Loucy (cell line): ENCODE results near the gene GMEB2.

Source experiments
- H2AFZ ChIP-seq: fragments of 200-600 bp; sonication (generic); 2 replicates; pipeline ENCODE4 v1.6.0; 2016; ENCODE audit warnings: antibody characterized with exemption, mild to moderate bottlenecking, low read length, moderate library complexity
- H3F3A ChIP-seq: fragments of 200-600 bp; 2 replicates; pipeline ENCODE4 v1.6.0; 2016; ENCODE audit warnings: antibody characterized with exemption, low read depth, mild to moderate bottlenecking
- H3K27me3 ChIP-seq: fragments of 200-600 bp; sonication (generic); 2 replicates; pipeline ENCODE4 v1.6.1; 2014; ENCODE audit warnings: low read length, mild to moderate bottlenecking; ENCODE audit not compliant: insufficient read depth, poor library complexity, severe bottlenecking
- H3K36me3 ChIP-seq: fragments of 200-600 bp; sonication (generic); 2 replicates; pipeline ENCODE4 v1.6.1; 2016; ENCODE audit warnings: low read length; ENCODE audit not compliant: insufficient read depth
- H3K4me1 ChIP-seq: fragments of 200-600 bp; sonication (generic); 2 replicates; pipeline ENCODE4 v1.5.1; 2014; ENCODE audit warnings: low read length, mild to moderate bottlenecking; ENCODE audit not compliant: insufficient read depth, poor library complexity, severe bottlenecking
- H3K4me2 ChIP-seq: fragments of 200-600 bp; sonication (generic); 2 replicates; pipeline ENCODE4 v1.6.0; 2014; ENCODE audit warnings: antibody characterized with exemption, low read length, low read depth, mild to moderate bottlenecking; ENCODE audit not compliant: poor library complexity, severe bottlenecking
- H3K4me3 ChIP-seq: fragments of 200-600 bp; sonication (generic); 2 replicates; pipeline ENCODE4 v1.5.1; 2014; ENCODE audit warnings: low read length, mild to moderate bottlenecking, mixed read lengths; ENCODE audit not compliant: poor library complexity, severe bottlenecking
- H3K79me2 ChIP-seq: fragments of 200-600 bp; sonication (generic); 2 replicates; pipeline ENCODE4 v1.6.1; 2014; ENCODE audit warnings: low read length; ENCODE audit not compliant: insufficient read depth
- H3K9ac ChIP-seq: fragments of 200-600 bp; sonication (generic); 2 replicates; pipeline ENCODE4 v1.6.0; 2014; ENCODE audit warnings: mild to moderate bottlenecking, low read depth, low read length, moderate library complexity; ENCODE audit not compliant: poor library complexity, severe bottlenecking
- H3K9me2 ChIP-seq: fragments of 200-600 bp; sonication (generic); replicated peaks from 2 replicates; pipeline ENCODE4 v1.6.1; 2016; ENCODE audit warnings: low read depth, low read length, mixed read lengths
- H3K9me3 ChIP-seq: fragments of 200-600 bp; sonication (generic); 2 replicates; pipeline ENCODE4 v1.6.1; 2014; ENCODE audit warnings: mild to moderate bottlenecking, antibody characterized with exemption, low read length, low read depth; ENCODE audit not compliant: insufficient read depth
- H4K20me1 ChIP-seq: fragments of 200-600 bp; sonication (generic); 2 replicates; pipeline ENCODE4 v1.6.0; 2014; ENCODE audit warnings: antibody characterized with exemption, low read length, mild to moderate bottlenecking; ENCODE audit not compliant: insufficient read depth, poor library complexity, severe bottlenecking
- CTCF ChIP-seq: fragments of 200-600 bp; sonication (generic); conservative IDR thresholded peaks from 2 replicates; pipeline ENCODE4 v1.5.1; 2014; ENCODE audit warnings: mild to moderate bottlenecking, antibody characterized with exemption, low read length
- EZH2phosphoT487 ChIP-seq: fragments of 200-600 bp; IDR thresholded peaks from 2 replicates; pipeline ENCODE4 v1.6.1; 2018; ENCODE audit warnings: antibody characterized with exemption, mild to moderate bottlenecking, moderate library complexity, borderline replicate concordance

The GMEB2 gene

DNA sequence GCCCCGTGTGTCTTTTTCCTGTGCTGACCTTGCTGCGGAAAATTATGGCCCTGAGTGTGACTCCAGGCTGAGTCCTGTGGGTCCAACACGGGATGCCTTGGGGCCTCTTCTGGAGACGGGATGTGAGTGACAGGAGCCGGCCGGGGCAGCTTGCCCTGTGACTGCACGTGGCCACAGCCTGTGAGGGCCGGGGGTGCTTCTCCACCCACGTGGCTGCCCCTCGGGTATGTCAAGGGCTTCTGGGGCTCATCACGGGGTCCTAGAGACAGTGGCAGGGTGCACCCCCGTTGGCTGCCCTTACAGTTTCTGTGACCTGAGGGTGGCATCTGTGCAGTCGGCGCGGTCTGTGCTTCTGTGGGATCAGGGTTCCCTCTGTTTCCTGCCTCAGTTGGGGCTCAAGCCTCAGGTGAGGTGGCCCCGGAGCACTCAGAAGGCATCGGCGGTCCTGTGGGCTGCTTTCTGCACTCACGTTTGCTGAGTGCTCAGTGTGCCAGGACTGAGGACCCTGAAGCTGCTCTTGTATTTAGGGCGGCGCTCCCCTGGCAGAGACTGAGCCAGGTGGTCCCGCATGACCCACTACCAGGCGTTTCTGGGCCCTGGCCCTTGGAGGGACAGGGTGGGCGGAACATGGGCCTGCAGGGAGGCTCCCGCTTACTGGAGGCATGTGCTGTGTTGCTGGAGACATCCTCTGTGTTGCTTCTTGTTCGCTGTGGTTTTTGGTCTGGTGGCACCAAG is 36.6 kb upstream of the GMEB2 start:
- peaks cover 22% of the 10 kb centered on the region; the same call in 1 of the 2 replicates for H3K36me3 ChIP-seq
- no peaks in the 10 kb centered on the region for H3K9me2 ChIP-seq
- H3K27me3 ChIP-seq = no peaks in the 10 kb centered on the region
- H3F3A ChIP-seq = no peaks in the 10 kb centered on the region
- H3K79me2 ChIP-seq = peaks cover 26% of the 10 kb centered on the region
- peaks cover 8% of the 10 kb centered on the region for H4K20me1 ChIP-seq
- H3K4me1 ChIP-seq = peaks cover 9% of the 10 kb centered on the region
- no peak overlapping the region for H2AFZ ChIP-seq
- no peak overlapping the region for H3K4me3 ChIP-seq
- no peak overlapping the region for H3K4me2 ChIP-seq
- TF ChIP-seq EZH2phosphoT487 (no peak), CTCF (no peak)
- no peak overlapping the region for H3K9ac ChIP-seq
- H3K9me3 ChIP-seq = no peaks in the 10 kb centered on the region

- Histone ChIP-seq H4K20me1 (peaks cover 8% of the 10 kb centered on the region), H3K4me3 (no peak overlapping the region), H3K9ac (no peak overlapping the region), H3K4me1 (peaks cover 10% of the 10 kb centered on the region), H2AFZ (no peak overlapping the region), H3K36me3 (peaks cover 15% of the 10 kb centered on the region; the same call in 1 of the 2 replicates), H3F3A (no peaks in the 10 kb centered on the region), H3K79me2 (peaks cover 26% of the 10 kb centered on the region), H3K4me2 (no peak overlapping the region), H3K9me2 (no peaks in the 10 kb centered on the region), H3K9me3 (no peaks in the 10 kb centered on the region), H3K27me3 (no peaks in the 10 kb centered on the region)
- TF ChIP-seq EZH2phosphoT487 (no peak), CTCF (no peak)
These were observed 35.9 kb upstream of the GMEB2 start for GRCh38 chr20:63662813-63663189.

DNA sequence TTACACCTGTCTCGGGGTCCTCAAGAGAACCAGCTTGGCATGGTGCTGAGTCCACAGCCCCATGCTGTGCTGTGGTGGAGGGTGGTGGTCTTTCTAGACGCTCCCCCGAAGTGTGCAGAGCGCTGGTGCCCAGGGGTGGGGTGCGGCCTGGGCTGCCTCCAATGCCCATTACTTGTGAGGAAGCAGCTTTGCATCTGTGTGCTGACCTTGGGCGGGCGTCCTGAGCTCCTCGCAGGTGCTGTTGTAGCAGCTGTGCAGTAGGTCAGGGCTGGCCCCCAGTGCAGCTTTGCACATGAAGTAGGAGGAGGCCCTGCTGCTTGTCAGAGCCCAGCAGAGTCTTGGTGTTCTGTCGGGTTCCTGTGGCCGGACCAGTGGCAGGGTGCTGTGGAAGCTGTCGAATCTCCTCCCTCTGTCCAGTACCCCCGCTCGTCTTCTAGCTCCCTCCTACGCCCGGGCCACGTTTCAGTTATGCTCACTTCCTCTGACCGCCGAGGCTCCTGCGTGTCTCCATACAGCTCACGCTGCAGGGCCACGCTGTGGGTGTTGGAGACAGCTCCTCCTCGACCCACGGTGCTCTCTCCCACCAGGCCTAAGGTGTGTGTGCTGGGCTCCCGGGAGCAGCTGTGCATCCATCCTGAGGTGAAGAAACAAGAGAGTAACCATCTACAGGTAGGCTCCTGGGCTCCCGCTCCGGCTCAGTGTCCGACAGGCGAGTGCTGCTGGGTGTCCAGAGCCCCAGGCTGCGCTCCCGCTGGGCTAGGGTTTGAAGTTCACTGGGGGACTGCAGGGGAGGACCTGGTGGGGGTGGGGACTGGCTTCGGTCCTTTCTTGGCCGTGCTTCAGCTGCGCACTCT is 35.3 kb upstream of the GMEB2 start:
- no peaks in the 10 kb centered on the region for H3K9me2 ChIP-seq
- no peak overlapping the region for H3K4me2 ChIP-seq
- no peak overlapping the region for H2AFZ ChIP-seq
- no peaks in the 10 kb centered on the region for H3K9me3 ChIP-seq
- H4K20me1 ChIP-seq = peaks cover 8% of the 10 kb centered on the region
- H3K36me3 ChIP-seq = peaks cover 9% of the 10 kb centered on the region; the same call in 1 of the 2 replicates
- no peak overlapping the region for H3K4me3 ChIP-seq
- H3F3A ChIP-seq = no peaks in the 10 kb centered on the region
- no peak overlapping the region for H3K9ac ChIP-seq
- H3K4me1 ChIP-seq = peaks cover 16% of the 10 kb centered on the region
- H3K79me2 ChIP-seq = peaks cover 26% of the 10 kb centered on the region
- H3K27me3 ChIP-seq = no peaks in the 10 kb centered on the region
- no peak for TF ChIP-seq EZH2phosphoT487
- no peak for TF ChIP-seq CTCF
